GM23338 (cell line): ENCODE data around the gene MKRN1. TPM values are rescaled to one million over a fixed set of nuclear protein-coding genes. Genes with fewer than 3 reads are reported as not detected.

Experiments
- ATAC-seq: fragments of 200-7000 bp; cut with Tn5 transposase; 3 replicates; pipeline ENCODE4 v1.9.1; 2020
- DNase-seq: peaks from one replicate; pipeline ENCODE4 v3.0.0-alpha.2; 2015; ENCODE audit warnings: low spot score
- H2AFZ ChIP-seq: fragments of 200-600 bp; sonication (generic); 2 replicates; pipeline ENCODE4 v1.8.0; 2016; ENCODE audit warnings: antibody characterized with exemption, mild to moderate bottlenecking, moderate library complexity
- H3F3A ChIP-seq: fragments of 200-600 bp; sonication (generic); replicated peaks from 2 replicates; pipeline ENCODE4 v1.8.0; 2017; ENCODE audit warnings: antibody characterized with exemption, mixed run types, low read depth
- H3K27ac ChIP-seq: fragments of 200-600 bp; sonication (generic); 2 replicates; pipeline ENCODE4 v1.6.1; 2016; ENCODE audit warnings: low read depth
- H3K27me3 ChIP-seq: fragments of 200-600 bp; sonication (generic); 2 replicates; pipeline ENCODE4 v1.8.0; 2016; ENCODE audit warnings: mild to moderate bottlenecking, mixed run types, moderate library complexity; ENCODE audit not compliant: insufficient read depth
- H3K36me3 ChIP-seq: fragments of 200-600 bp; sonication (generic); 2 replicates; pipeline ENCODE4 v1.8.0; 2016; ENCODE audit warnings: mild to moderate bottlenecking; ENCODE audit not compliant: insufficient read depth
- H3K4me1 ChIP-seq: fragments of 200-600 bp; sonication (generic); 2 replicates; pipeline ENCODE4 v1.8.0; 2016; ENCODE audit warnings: mild to moderate bottlenecking, moderate library complexity; ENCODE audit not compliant: insufficient read depth
- H3K4me2 ChIP-seq: fragments of 200-600 bp; sonication (generic); 2 replicates; pipeline ENCODE4 v1.7.1; 2017; ENCODE audit warnings: mixed run types
- H3K4me3 ChIP-seq: fragments of 200-600 bp; sonication (generic); 2 replicates; pipeline ENCODE4 v1.6.1; 2016; ENCODE audit warnings: mixed run types
- H3K79me2 ChIP-seq: fragments of 200-600 bp; sonication (generic); replicated peaks from 2 replicates; pipeline ENCODE4 v1.8.0; 2017; ENCODE audit warnings: mild to moderate bottlenecking; ENCODE audit not compliant: insufficient read depth
- H3K9me2 ChIP-seq: fragments of 200-600 bp; sonication (generic); 2 replicates; pipeline ENCODE4 v1.8.0; 2017; ENCODE audit not compliant: insufficient read depth
- H4K20me1 ChIP-seq: fragments of 200-600 bp; sonication (generic); replicated peaks from 2 replicates; pipeline ENCODE4 v1.8.0; 2017; ENCODE audit warnings: mild to moderate bottlenecking; ENCODE audit not compliant: insufficient read depth
- H3K27ac Mint-ChIP-seq: 2 replicates; pipeline ENCODE4 v1.8.0; 2020; ENCODE audit warnings: inconsistent platforms, mild to moderate bottlenecking, moderate library complexity, mixed read lengths
- H3K27me3 Mint-ChIP-seq: 3 replicates; pipeline ENCODE4 v1.8.0; 2022; ENCODE audit warnings: low read depth, mild to moderate bottlenecking, moderate library complexity, mixed read lengths, inconsistent platforms; ENCODE audit not compliant: insufficient read depth, poor library complexity
- H3K36me3 Mint-ChIP-seq: 3 replicates; pipeline ENCODE4 v1.8.0; 2021; ENCODE audit warnings: low read depth, mild to moderate bottlenecking, inconsistent platforms, moderate library complexity, mixed read lengths
- H3K4me1 Mint-ChIP-seq: 3 replicates; pipeline ENCODE4 v1.8.0; 2020; ENCODE audit warnings: mild to moderate bottlenecking, inconsistent platforms, mixed read lengths
- H3K4me3 Mint-ChIP-seq: 3 replicates; pipeline ENCODE4 v1.8.0; 2021; ENCODE audit warnings: moderate library complexity, mild to moderate bottlenecking, inconsistent platforms, mixed read lengths
- H3K9me3 Mint-ChIP-seq: 3 replicates; pipeline ENCODE4 v1.8.0; 2020; ENCODE audit warnings: moderate library complexity, mild to moderate bottlenecking, inconsistent platforms, mixed read lengths
- CREB1 ChIP-seq: fragments of 250-450 bp; sonication (Bioruptor Pico); IDR thresholded peaks from 2 replicates; pipeline ENCODE4 v1.5.0; 2020; ENCODE audit warnings: low read depth, mild to moderate bottlenecking, moderate library complexity
- EZH2 ChIP-seq: fragments of 200-600 bp; sonication (generic); IDR thresholded peaks from one replicate; pipeline ENCODE4 v1.8.0; 2017; ENCODE audit warnings: antibody characterized with exemption, mild to moderate bottlenecking, low read depth; ENCODE audit not compliant: unreplicated experiment
- EZH2phosphoT487 ChIP-seq: fragments of 200-600 bp; sonication (generic); IDR thresholded peaks from one replicate; pipeline ENCODE4 v1.8.1; 2018; ENCODE audit warnings: antibody characterized with exemption; ENCODE audit not compliant: unreplicated experiment
- JUNB ChIP-seq: IDR thresholded peaks from one replicate; pipeline ENCODE4 v1.6.1; 2016; ENCODE audit warnings: antibody characterized with exemption; ENCODE audit not compliant: unreplicated experiment
- STAT1 ChIP-seq: IDR thresholded peaks from one replicate; pipeline ENCODE4 v1.6.1; 2016; ENCODE audit warnings: antibody characterized with exemption; ENCODE audit not compliant: unreplicated experiment
- ZNF114 ChIP-seq: fragments of 250-450 bp; sonication (Bioruptor Pico); IDR thresholded peaks from 2 replicates; pipeline ENCODE4 v1.5.0; 2020; ENCODE audit warnings: mild to moderate bottlenecking, moderate library complexity
- ZNF331 ChIP-seq: fragments of 250-450 bp; sonication (Bioruptor Pico); IDR thresholded peaks from 2 replicates; pipeline ENCODE4 v1.5.0; 2020; ENCODE audit warnings: low read depth, mild to moderate bottlenecking, moderate library complexity
- polyA plus RNA-seq: library from polyadenylated mRNA; unstranded; fragments of >200 nt; fragmentation: Nextera tagmentation; extraction: Ambion mirVana; gene quantifications from 2 replicates; pipeline ENCODE4 v1.2.1, GENCODE V29; 2016
- total RNA-seq: library from RNA; depleted of rRNA; stranded (reverse); fragments of >200 nt; shearing (Covaris generic); gene quantifications from 2 replicates; pipeline ENCODE4 v1.2.3, GENCODE V29; 2014
- TF ChIP-seq, protein P1 (sequence below): IDR thresholded peaks from one replicate; pipeline ENCODE4 v1.6.1; 2018; ENCODE audit warnings: antibody characterized with exemption; ENCODE audit not compliant: unreplicated experiment
- TF ChIP-seq, protein P2 (sequence below): IDR thresholded peaks from 2 replicates; pipeline ENCODE4 v1.6.1; 2016; ENCODE audit warnings: antibody characterized with exemption

MKRN1 gene
- total and polyA plus RNA-seq, 2 experiments from 2014 or later = 65.0 to 86.8 TPM

DNA sequence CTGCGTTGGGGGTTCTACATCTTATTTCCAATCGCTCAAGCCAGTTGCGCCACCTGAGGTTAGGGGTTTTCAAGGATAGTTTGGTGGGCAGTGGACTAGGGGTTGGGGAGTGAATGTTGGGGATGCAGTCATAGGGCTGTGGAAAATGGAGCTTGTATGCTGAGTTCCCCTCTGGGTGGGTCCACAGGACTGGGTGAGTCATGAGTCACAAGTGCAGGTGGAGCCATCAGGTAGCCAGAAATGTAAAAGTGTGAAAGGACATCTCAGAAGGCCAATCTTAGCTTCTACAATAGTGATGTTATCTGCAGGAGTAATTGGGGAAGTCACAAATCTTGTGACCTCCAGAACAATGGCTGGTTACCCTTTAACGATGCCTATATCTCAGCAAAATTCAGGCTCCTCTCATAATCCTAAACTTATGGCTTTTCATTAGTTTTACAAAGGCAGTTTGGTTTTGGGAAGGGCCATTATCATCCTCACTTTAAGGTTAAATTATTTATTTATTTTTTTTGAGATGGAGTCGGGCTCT lies 18.0 kb upstream of the MKRN1 start:
- Histone ChIP-seq H3K4me2 (no peak overlapping the region), H3K4me3 (no peak overlapping the region), H3K79me2 (no peaks in the 10 kb centered on the region), H2AFZ (0 out of 2 replicates have a peak overlapping the region, but pooled peaks have one; percentile 43), H3K4me1 (no peaks in the 10 kb centered on the region), H3K36me3 (no peaks in the 10 kb centered on the region), H3K9me2 (no peaks in the 10 kb centered on the region), H3K27ac (no peak overlapping the region), H3K27me3 (no peaks in the 10 kb centered on the region), H4K20me1 (no peaks in the 10 kb centered on the region), H3F3A (no peaks in the 10 kb centered on the region)
- no peak overlapping the region for H3K27ac Mint-ChIP-seq
- no peak for DNase-seq
- no peaks in the 10 kb centered on the region for H3K36me3 Mint-ChIP-seq
- H3K9me3 Mint-ChIP-seq = no peaks in the 10 kb centered on the region
- no peak overlapping the region for H3K4me3 Mint-ChIP-seq
- H3K27me3 Mint-ChIP-seq = peaks cover 8% of the 10 kb centered on the region
- H3K4me1 Mint-ChIP-seq = no peaks in the 10 kb centered on the region
- no peak for TF ChIP-seq JUNB
- TF ChIP-seq CREB1 (CRISPR knock-in tag) = no peak
- TF ChIP-seq, protein P1, sequence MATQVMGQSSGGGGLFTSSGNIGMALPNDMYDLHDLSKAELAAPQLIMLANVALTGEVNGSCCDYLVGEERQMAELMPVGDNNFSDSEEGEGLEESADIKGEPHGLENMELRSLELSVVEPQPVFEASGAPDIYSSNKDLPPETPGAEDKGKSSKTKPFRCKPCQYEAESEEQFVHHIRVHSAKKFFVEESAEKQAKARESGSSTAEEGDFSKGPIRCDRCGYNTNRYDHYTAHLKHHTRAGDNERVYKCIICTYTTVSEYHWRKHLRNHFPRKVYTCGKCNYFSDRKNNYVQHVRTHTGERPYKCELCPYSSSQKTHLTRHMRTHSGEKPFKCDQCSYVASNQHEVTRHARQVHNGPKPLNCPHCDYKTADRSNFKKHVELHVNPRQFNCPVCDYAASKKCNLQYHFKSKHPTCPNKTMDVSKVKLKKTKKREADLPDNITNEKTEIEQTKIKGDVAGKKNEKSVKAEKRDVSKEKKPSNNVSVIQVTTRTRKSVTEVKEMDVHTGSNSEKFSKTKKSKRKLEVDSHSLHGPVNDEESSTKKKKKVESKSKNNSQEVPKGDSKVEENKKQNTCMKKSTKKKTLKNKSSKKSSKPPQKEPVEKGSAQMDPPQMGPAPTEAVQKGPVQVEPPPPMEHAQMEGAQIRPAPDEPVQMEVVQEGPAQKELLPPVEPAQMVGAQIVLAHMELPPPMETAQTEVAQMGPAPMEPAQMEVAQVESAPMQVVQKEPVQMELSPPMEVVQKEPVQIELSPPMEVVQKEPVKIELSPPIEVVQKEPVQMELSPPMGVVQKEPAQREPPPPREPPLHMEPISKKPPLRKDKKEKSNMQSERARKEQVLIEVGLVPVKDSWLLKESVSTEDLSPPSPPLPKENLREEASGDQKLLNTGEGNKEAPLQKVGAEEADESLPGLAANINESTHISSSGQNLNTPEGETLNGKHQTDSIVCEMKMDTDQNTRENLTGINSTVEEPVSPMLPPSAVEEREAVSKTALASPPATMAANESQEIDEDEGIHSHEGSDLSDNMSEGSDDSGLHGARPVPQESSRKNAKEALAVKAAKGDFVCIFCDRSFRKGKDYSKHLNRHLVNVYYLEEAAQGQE = no peak
- TF ChIP-seq ZNF331 (CRISPR knock-in tag) = no peak
- no peak for TF ChIP-seq EZH2phosphoT487
- ATAC-seq = no peak

DNA sequence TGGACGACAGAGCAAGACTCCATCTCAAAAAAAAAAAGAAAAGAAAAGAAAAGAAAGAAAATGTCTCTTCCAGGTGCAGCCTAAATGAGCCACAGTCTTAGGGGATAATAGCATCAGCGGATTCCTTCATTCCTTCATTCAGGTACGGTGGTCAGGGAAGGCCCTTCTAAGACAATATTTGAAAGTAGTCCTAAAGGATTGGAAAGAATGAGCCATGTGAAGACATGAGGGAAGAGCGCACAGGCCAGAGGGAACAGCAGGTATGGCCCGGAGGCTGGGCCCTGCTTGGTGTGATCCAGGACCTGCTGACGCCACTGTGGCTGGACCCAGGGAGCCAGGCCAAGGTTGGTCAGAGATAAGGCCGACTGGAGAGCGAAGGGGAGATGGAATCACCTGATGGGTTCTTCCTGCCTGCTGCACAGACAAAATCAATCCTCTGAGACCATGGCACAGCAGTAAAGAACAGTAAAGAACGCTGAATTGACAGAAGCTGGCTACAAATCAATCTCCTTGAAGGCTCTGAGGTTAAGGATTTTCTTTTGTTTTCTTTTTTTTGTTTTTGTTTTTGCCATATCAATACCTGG lies 16.3 kb upstream of the MKRN1 start:
- H3K4me1 Mint-ChIP-seq = no peaks in the 10 kb centered on the region
- no peak for DNase-seq
- no peak overlapping the region for H3K27ac Mint-ChIP-seq
- TF ChIP-seq CREB1 (CRISPR knock-in tag) (no peak), EZH2phosphoT487 (no peak), EZH2 (no peak), STAT1 (no peak), ZNF114 (CRISPR knock-in tag) (no peak)
- TF ChIP-seq, protein P1 = no peak
- TF ChIP-seq, protein P2, sequence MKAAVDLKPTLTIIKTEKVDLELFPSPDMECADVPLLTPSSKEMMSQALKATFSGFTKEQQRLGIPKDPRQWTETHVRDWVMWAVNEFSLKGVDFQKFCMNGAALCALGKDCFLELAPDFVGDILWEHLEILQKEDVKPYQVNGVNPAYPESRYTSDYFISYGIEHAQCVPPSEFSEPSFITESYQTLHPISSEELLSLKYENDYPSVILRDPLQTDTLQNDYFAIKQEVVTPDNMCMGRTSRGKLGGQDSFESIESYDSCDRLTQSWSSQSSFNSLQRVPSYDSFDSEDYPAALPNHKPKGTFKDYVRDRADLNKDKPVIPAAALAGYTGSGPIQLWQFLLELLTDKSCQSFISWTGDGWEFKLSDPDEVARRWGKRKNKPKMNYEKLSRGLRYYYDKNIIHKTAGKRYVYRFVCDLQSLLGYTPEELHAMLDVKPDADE = no peak

More for the DNA sequence above, 16.3 kb upstream of the MKRN1 start:
- Histone ChIP-seq H3K4me1 (no peaks in the 10 kb centered on the region), H3K27me3 (no peaks in the 10 kb centered on the region), H3K79me2 (no peaks in the 10 kb centered on the region), H3K9me2 (no peaks in the 10 kb centered on the region), H3K36me3 (no peaks in the 10 kb centered on the region), H4K20me1 (no peaks in the 10 kb centered on the region), H3K4me3 (no peak overlapping the region), H3K27ac (no peak overlapping the region), H3K4me2 (no peak overlapping the region), H3F3A (no peaks in the 10 kb centered on the region), H2AFZ (no peak overlapping the region)
- ATAC-seq = no peak
- no peak overlapping the region for H3K4me3 Mint-ChIP-seq
- H3K9me3 Mint-ChIP-seq = no peaks in the 10 kb centered on the region
- H3K36me3 Mint-ChIP-seq = no peaks in the 10 kb centered on the region
- peaks cover 8% of the 10 kb centered on the region for H3K27me3 Mint-ChIP-seq
